ENCODE results near the gene PALLD. TPM values are rescaled to one million over a fixed set of nuclear protein-coding genes. Genes with fewer than 3 reads are reported as not detected.

PALLD gene
- total and polyA plus RNA-seq, 2 of the 8 experiments (the other 6 are each of a cell fraction or from before 2014, with no cell fraction given), result 10.5 to 25.0 TPM

DNA sequence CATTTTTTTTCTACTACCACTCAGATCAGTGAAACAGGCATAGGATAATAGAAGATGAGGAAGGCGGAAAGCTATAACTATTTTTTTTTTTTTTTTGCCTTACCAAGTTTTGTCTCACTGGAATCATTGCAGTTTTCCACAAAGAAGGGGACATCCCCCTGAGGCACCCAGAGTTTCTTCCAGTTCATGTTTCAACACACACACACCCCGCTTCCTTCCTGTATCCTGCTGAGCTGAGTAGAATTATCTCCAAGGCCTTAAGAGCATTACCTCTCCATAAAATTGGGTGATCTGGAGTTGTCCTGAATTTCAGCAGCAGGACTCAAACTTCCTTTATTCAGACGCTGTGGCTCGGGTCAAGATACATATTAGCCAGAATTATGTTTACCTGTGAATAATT, 111.9 kb downstream of the PALLD start (continued):
- TF ChIP-seq, protein P1, sequence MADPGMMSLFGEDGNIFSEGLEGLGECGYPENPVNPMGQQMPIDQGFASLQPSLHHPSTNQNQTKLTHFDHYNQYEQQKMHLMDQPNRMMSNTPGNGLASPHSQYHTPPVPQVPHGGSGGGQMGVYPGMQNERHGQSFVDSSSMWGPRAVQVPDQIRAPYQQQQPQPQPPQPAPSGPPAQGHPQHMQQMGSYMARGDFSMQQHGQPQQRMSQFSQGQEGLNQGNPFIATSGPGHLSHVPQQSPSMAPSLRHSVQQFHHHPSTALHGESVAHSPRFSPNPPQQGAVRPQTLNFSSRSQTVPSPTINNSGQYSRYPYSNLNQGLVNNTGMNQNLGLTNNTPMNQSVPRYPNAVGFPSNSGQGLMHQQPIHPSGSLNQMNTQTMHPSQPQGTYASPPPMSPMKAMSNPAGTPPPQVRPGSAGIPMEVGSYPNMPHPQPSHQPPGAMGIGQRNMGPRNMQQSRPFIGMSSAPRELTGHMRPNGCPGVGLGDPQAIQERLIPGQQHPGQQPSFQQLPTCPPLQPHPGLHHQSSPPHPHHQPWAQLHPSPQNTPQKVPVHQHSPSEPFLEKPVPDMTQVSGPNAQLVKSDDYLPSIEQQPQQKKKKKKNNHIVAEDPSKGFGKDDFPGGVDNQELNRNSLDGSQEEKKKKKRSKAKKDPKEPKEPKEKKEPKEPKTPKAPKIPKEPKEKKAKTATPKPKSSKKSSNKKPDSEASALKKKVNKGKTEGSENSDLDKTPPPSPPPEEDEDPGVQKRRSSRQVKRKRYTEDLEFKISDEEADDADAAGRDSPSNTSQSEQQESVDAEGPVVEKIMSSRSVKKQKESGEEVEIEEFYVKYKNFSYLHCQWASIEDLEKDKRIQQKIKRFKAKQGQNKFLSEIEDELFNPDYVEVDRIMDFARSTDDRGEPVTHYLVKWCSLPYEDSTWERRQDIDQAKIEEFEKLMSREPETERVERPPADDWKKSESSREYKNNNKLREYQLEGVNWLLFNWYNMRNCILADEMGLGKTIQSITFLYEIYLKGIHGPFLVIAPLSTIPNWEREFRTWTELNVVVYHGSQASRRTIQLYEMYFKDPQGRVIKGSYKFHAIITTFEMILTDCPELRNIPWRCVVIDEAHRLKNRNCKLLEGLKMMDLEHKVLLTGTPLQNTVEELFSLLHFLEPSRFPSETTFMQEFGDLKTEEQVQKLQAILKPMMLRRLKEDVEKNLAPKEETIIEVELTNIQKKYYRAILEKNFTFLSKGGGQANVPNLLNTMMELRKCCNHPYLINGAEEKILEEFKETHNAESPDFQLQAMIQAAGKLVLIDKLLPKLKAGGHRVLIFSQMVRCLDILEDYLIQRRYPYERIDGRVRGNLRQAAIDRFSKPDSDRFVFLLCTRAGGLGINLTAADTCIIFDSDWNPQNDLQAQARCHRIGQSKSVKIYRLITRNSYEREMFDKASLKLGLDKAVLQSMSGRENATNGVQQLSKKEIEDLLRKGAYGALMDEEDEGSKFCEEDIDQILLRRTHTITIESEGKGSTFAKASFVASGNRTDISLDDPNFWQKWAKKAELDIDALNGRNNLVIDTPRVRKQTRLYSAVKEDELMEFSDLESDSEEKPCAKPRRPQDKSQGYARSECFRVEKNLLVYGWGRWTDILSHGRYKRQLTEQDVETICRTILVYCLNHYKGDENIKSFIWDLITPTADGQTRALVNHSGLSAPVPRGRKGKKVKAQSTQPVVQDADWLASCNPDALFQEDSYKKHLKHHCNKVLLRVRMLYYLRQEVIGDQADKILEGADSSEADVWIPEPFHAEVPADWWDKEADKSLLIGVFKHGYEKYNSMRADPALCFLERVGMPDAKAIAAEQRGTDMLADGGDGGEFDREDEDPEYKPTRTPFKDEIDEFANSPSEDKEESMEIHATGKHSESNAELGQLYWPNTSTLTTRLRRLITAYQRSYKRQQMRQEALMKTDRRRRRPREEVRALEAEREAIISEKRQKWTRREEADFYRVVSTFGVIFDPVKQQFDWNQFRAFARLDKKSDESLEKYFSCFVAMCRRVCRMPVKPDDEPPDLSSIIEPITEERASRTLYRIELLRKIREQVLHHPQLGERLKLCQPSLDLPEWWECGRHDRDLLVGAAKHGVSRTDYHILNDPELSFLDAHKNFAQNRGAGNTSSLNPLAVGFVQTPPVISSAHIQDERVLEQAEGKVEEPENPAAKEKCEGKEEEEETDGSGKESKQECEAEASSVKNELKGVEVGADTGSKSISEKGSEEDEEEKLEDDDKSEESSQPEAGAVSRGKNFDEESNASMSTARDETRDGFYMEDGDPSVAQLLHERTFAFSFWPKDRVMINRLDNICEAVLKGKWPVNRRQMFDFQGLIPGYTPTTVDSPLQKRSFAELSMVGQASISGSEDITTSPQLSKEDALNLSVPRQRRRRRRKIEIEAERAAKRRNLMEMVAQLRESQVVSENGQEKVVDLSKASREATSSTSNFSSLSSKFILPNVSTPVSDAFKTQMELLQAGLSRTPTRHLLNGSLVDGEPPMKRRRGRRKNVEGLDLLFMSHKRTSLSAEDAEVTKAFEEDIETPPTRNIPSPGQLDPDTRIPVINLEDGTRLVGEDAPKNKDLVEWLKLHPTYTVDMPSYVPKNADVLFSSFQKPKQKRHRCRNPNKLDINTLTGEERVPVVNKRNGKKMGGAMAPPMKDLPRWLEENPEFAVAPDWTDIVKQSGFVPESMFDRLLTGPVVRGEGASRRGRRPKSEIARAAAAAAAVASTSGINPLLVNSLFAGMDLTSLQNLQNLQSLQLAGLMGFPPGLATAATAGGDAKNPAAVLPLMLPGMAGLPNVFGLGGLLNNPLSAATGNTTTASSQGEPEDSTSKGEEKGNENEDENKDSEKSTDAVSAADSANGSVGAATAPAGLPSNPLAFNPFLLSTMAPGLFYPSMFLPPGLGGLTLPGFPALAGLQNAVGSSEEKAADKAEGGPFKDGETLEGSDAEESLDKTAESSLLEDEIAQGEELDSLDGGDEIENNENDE (IDR thresholded peaks at IDR 0.05; ENCODE audit: insufficient replicate concordance, low read length), result no peak
- no peak for TF ChIP-seq RXRA (IDR thresholded peaks at IDR 0.05; ENCODE audit: insufficient read depth, low read depth, low read length)
- TF ChIP-seq, protein P2, sequence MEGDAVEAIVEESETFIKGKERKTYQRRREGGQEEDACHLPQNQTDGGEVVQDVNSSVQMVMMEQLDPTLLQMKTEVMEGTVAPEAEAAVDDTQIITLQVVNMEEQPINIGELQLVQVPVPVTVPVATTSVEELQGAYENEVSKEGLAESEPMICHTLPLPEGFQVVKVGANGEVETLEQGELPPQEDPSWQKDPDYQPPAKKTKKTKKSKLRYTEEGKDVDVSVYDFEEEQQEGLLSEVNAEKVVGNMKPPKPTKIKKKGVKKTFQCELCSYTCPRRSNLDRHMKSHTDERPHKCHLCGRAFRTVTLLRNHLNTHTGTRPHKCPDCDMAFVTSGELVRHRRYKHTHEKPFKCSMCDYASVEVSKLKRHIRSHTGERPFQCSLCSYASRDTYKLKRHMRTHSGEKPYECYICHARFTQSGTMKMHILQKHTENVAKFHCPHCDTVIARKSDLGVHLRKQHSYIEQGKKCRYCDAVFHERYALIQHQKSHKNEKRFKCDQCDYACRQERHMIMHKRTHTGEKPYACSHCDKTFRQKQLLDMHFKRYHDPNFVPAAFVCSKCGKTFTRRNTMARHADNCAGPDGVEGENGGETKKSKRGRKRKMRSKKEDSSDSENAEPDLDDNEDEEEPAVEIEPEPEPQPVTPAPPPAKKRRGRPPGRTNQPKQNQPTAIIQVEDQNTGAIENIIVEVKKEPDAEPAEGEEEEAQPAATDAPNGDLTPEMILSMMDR (IDR thresholded peaks at IDR 0.05; ENCODE audit: control extremely low read depth in 1 of 3, insufficient read depth in 1 of 3, low read depth in 1 of 3, low read length in 3 of 3), result no peak
- TF ChIP-seq CHD2 (IDR thresholded peaks at IDR 0.05; ENCODE audit: low read length), result no peak
- no peak for TF ChIP-seq JUND (IDR thresholded peaks at IDR 0.05; ENCODE audit: low read length)
- no peak for TF ChIP-seq POLR2AphosphoS5 (IDR thresholded peaks at IDR 0.05; ENCODE audit: low read depth, low read length)
- no peak for TF ChIP-seq SAP30 (IDR thresholded peaks at IDR 0.05; ENCODE audit: insufficient read depth, insufficient replicate concordance, low read length)
- TF ChIP-seq SUZ12 (IDR thresholded peaks at IDR 0.05; ENCODE audit: low read length), result no peak
- TF ChIP-seq CBX8 (IDR thresholded peaks at IDR 0.05; ENCODE audit: borderline replicate concordance, low read depth, low read length), result no peak

Measured in H1 (cell line).